Activated CD4-positive, alpha-beta T cell treated with anti-CD3 and anti-CD28 coated beads, Interleukin-10, Interleukin-2, amounts not matched to agents 100 ng/mL and 50 ng/mL, durations not matched to agents 16 hours and 8 hours (primary cell): ENCODE results near the gene ADGRE1.
"Not testable (repeated sequence)": the region's sequence is repeated elsewhere in the genome, so short reads cannot be mapped to it uniquely, and the experiment has no call there.

Source experiments
- DNase-seq: peaks from one replicate; pipeline ENCODE4 v3.0.0-alpha.2; 2020

Gene ADGRE1

GRCh38 chr19:6887316-6887715 lies at the start of gene ADGRE1:
Gene ADGRE1, plus strand, starts transcription at chr19:6887579. Its CDS starts 30 bp downstream, at chr19:6887609.
- DNase-seq = no peak

- no peak for DNase-seq
These were observed 49.2 kb upstream of the ADGRE1 start for GRCh38 chr19:6838062-6838655.

- DNase-seq = no peak
These were observed 44.3 kb upstream of the ADGRE1 start for GRCh38 chr19:6842871-6843607.

- DNase-seq = no peak
These were observed 39.6 kb upstream of the ADGRE1 start for GRCh38 chr19:6847828-6848200.

GRCh38 chr19:6848986-6849385 lies 38.4 kb upstream of the ADGRE1 start:
- no peak for DNase-seq

GRCh38 chr19:6849876-6850275 lies 37.5 kb upstream of the ADGRE1 start:
- DNase-seq = no peak

GRCh38 chr19:6851359-6851758 lies 36.0 kb upstream of the ADGRE1 start:
- no peak for DNase-seq

- no peak for DNase-seq
These were observed 35.4 kb upstream of the ADGRE1 start for GRCh38 chr19:6852001-6852400.

- no peak for DNase-seq
These were observed 33.5 kb upstream of the ADGRE1 start for GRCh38 chr19:6853868-6854267.

GRCh38 chr19:6854758-6855157 lies 32.6 kb upstream of the ADGRE1 start:
- no peak for DNase-seq

GRCh38 chr19:6856749-6857372 lies 30.5 kb upstream of the ADGRE1 start:
- no peak for DNase-seq

GRCh38 chr19:6861683-6862286 lies 25.6 kb upstream of the ADGRE1 start:
- no peak for DNase-seq

- peak; percentile 92 for DNase-seq
These were observed 24.7 kb upstream of the ADGRE1 start for GRCh38 chr19:6862673-6863078.

- no peak for DNase-seq
These were observed 22.9 kb upstream of the ADGRE1 start for GRCh38 chr19:6864325-6864940.

- no peak for DNase-seq
These were observed 21.5 kb upstream of the ADGRE1 start for GRCh38 chr19:6865849-6866248.

GRCh38 chr19:6866741-6867151 lies 20.6 kb upstream of the ADGRE1 start:
- DNase-seq = no peak

- no peak for DNase-seq
These were observed 19.0 kb upstream of the ADGRE1 start for GRCh38 chr19:6868351-6868750.

GRCh38 chr19:6869151-6869882 lies 18.1 kb upstream of the ADGRE1 start:
- DNase-seq = not testable (repeated sequence)

- no peak for DNase-seq
These were observed 13.5 kb upstream of the ADGRE1 start for GRCh38 chr19:6873708-6874431.

GRCh38 chr19:6875218-6875617 lies 12.2 kb upstream of the ADGRE1 start:
- no peak for DNase-seq

- DNase-seq = no peak
These were observed 10.6 kb upstream of the ADGRE1 start for GRCh38 chr19:6876748-6877147.

GRCh38 chr19:6877766-6878165 lies 9.6 kb upstream of the ADGRE1 start:
- DNase-seq = no peak
